Measurements from ENCODE around the gene LY86. TPM values are rescaled to one million over a fixed set of nuclear protein-coding genes. Genes with fewer than 3 reads are reported as not detected.
A peak's percentile ranks its signal among the peaks of the same experiment; 100 is the strongest.

The LY86 gene
- total and polyA plus RNA-seq, 10 of the 15 experiments (the other 5 are each of a cell fraction or from before 2014, with no cell fraction given) = 68.2 to 457 (median 128) TPM

DNA sequence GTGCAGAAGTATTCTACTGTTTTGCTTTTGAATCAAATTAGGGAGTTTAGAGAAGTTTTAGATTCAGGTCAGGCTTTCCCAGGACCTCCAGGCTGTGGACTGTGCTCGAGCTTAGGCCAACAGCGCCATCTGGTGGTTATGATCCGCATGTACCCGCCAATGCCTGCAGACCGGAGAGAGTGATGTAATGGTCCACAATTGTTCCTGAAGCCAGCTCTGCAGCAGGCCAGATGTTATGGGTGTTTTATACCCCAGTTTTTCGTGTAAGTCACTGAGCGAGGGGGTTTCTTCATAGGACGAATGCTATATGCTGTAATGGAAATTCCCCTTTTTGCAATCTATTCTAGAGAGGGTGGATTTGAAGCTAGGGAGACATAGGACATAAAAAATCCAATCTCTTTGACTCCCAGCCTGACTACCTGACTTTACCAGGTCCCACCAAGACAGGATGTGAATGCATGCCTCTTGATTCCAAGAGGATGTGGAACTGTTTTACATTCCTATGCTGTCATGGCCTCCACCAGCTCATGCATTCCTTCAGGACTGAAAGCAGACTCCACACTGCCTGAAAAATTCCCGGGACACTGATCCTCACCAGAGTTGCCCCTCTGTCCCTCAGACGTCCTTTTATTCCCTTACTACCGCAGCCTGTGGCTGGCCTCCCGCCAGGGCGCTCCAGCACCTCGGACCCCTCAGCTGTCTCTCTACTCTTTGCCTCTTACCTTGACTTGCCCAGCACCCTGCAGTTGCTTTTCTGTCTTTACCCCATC lies 41.2 kb upstream of the LY86 start:
- intact Hi-C loops (cut with micrococcal nuclease; ENCODE audit: unreplicated experiment) (loop anchor here (1.0 to 5.0 kb wide), 10 partner anchors 40 to 1125 kb away; no protein-coding TSS in a partner anchor), in situ Hi-C loops (cut with MboI) (loop anchor here (5.0 to 10.0 kb wide), 4 partner anchors 155 to 1072 kb away; no protein-coding TSS in a partner anchor)
- peak overlapping the region; percentile 85 for H2AFZ ChIP-seq (ENCODE audit: control insufficient read depth, low read depth, low read length)
- 32% methylated on average over 14 of the region's 14 CpGs for WGBS (ENCODE audit: insufficient coverage, insufficient replicate concordance, low lambda C conversion rate, missing lambda C conversion rate)
- H3K36me3 ChIP-seq (ENCODE audit: control insufficient read depth in 2 of 2, insufficient read depth in 2 of 2, low read length in 1 of 2) = no peaks in the 10 kb centered on the region
- no peaks in the 10 kb centered on the region for H3K79me2 ChIP-seq (ENCODE audit: control insufficient read depth, insufficient read depth, low read length)
- peak; percentile 79 for DNase-seq (ENCODE audit: low read depth, low spot score)
- peak overlapping the region; percentile 80 for H3K27ac ChIP-seq (ENCODE audit: control insufficient read depth, insufficient read depth)
- TSS peak; percentile 80 for BruUV-seq (replicated peaks)
- peaks cover 43% of the 10 kb centered on the region for H3K4me1 ChIP-seq (ENCODE audit: control insufficient read depth, insufficient read depth, low read length)
- peak; percentile 85 for ATAC-seq
- peak; percentile 89 for FAIRE-seq
- ChIA-PET RAD21 (ENCODE audit: unreplicated experiment) (interaction anchor here (0.6 to 3.4 kb wide), 43 partner anchors 9 to 1403 kb away, joined by 3 to 54 read pairs (median 5); partner anchors contain the start of gene F13A1), POLR2A (interaction anchor here (1.0 to 2.2 kb wide), 7 partner anchors 10 to 1076 kb away, joined by 3 to 13 read pairs (median 3); no protein-coding TSS in a partner anchor), CTCF (interaction anchor here (0.7 to 4.3 kb wide), 69 partner anchors 9 to 1081 kb away, joined by 3 to 96 read pairs (median 4); partner anchors contain the start of gene LY86), SMC1A (ENCODE audit: uncharacterized antibody, unreplicated experiment) (interaction anchor here (0.7 to 4.1 kb wide), 54 partner anchors 7 to 1076 kb away, joined by 3 to 56 read pairs (median 4); partner anchors contain the start of genes F13A1 and LY86)
- H4K20me1 ChIP-seq (ENCODE audit: control insufficient read depth, insufficient read depth) = no peaks in the 10 kb centered on the region
- H3K9me3 ChIP-seq (replicated peaks; ENCODE audit: control insufficient read depth, insufficient read depth, low read length) = peaks cover 2% of the 10 kb centered on the region
- H3K27me3 ChIP-seq (replicated peaks in 1 of 2; ENCODE audit: control insufficient read depth in 2 of 2, insufficient read depth in 2 of 2, low read length in 1 of 2) = no peaks in the 10 kb centered on the region
- H3K9ac ChIP-seq (ENCODE audit: control insufficient read depth, insufficient read depth, low read length) = peak overlapping the region; percentile 74
- peak overlapping the region; percentile 46; the same call in 1 of the 2 replicates for H3K4me3 ChIP-seq
- peak overlapping the region; percentile 99 for H3K4me2 ChIP-seq (ENCODE audit: control insufficient read depth, insufficient read depth)
- TF ChIP-seq MEF2A (IDR thresholded peaks at IDR 0.05; ENCODE audit: insufficient read depth, low read depth, low read length) (0 out of 2 replicates have a peak, but pooled peaks have one; percentile 68), RFX5 (IDR thresholded peaks at IDR 0.05; ENCODE audit: low read depth, low read length) (0 out of 2 replicates have a peak, but pooled peaks have one; percentile 3), IKZF2 (IDR thresholded peaks at IDR 0.05) (peak; percentile 1 to 3; a peak in 2 of 4 replicates), IRF4 (IDR thresholded peaks at IDR 0.05; ENCODE audit: low read depth, low read length) (peak; percentile 77), TARDBP (IDR thresholded peaks at IDR 0.05; ENCODE audit: borderline replicate concordance) (no peak), RUNX3 (IDR thresholded peaks at IDR 0.05; ENCODE audit: low read length) (0 out of 2 replicates have a peak, but pooled peaks have one; percentile 33), FOS (IDR thresholded peaks at IDR 0.05; ENCODE audit: borderline replicate concordance, extremely low read depth, insufficient read length) (no peak), JUNB (IDR thresholded peaks at IDR 0.05) (peak; percentile 37), SMARCA5 (IDR thresholded peaks at IDR 0.05) (peak; percentile 49; the same call in 1 of the 2 replicates), YY1 (IDR thresholded peaks at IDR 0.05; ENCODE audit: low read depth, low read length) (peak; percentile 44; the same call in 1 of the 2 replicates), NR2F1 (conservative IDR thresholded peaks at IDR 0.05) (peak; percentile 75; the same call in 1 of the 2 replicates), CREM (IDR thresholded peaks at IDR 0.05; ENCODE audit: low read depth) (peak; percentile 33; the same call in 1 of the 2 replicates), CREB1 (IDR thresholded peaks at IDR 0.05; ENCODE audit: low read depth) (peak; percentile 43; the same call in 1 of the 2 replicates), POLR2AphosphoS2 (IDR thresholded peaks at IDR 0.05; ENCODE audit: low read depth, low read length) (peak; percentile 19; the same call in 1 of the 2 replicates), SKIL (IDR thresholded peaks at IDR 0.05; ENCODE audit: low read depth, poor library complexity, severe bottlenecking) (peak; percentile 65), RAD21 (IDR thresholded peaks at IDR 0.05; ENCODE audit: insufficient read depth, low read depth, low read length) (peak; percentile 89)
- TF ChIP-seq, protein P1, sequence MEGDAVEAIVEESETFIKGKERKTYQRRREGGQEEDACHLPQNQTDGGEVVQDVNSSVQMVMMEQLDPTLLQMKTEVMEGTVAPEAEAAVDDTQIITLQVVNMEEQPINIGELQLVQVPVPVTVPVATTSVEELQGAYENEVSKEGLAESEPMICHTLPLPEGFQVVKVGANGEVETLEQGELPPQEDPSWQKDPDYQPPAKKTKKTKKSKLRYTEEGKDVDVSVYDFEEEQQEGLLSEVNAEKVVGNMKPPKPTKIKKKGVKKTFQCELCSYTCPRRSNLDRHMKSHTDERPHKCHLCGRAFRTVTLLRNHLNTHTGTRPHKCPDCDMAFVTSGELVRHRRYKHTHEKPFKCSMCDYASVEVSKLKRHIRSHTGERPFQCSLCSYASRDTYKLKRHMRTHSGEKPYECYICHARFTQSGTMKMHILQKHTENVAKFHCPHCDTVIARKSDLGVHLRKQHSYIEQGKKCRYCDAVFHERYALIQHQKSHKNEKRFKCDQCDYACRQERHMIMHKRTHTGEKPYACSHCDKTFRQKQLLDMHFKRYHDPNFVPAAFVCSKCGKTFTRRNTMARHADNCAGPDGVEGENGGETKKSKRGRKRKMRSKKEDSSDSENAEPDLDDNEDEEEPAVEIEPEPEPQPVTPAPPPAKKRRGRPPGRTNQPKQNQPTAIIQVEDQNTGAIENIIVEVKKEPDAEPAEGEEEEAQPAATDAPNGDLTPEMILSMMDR (IDR thresholded peaks at IDR 0.05 in 2 of 3, conservative IDR thresholded peaks at IDR 0.05 in 1 of 3; ENCODE audit: control insufficient read depth in 2 of 3, extremely low read depth in 1 of 3, insufficient read depth in 1 of 3, low read depth in 3 of 3, low read length in 3 of 3) = peak; percentile 86 to 98 (median 91); a peak in 5 of 6 replicates
- TF ChIP-seq, protein P2, sequence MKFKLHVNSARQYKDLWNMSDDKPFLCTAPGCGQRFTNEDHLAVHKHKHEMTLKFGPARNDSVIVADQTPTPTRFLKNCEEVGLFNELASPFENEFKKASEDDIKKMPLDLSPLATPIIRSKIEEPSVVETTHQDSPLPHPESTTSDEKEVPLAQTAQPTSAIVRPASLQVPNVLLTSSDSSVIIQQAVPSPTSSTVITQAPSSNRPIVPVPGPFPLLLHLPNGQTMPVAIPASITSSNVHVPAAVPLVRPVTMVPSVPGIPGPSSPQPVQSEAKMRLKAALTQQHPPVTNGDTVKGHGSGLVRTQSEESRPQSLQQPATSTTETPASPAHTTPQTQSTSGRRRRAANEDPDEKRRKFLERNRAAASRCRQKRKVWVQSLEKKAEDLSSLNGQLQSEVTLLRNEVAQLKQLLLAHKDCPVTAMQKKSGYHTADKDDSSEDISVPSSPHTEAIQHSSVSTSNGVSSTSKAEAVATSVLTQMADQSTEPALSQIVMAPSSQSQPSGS (IDR thresholded peaks at IDR 0.05; ENCODE audit: low read length) = peak; percentile 93

All from GM12878 (cell line).